OCI-LY3 (cell line): ENCODE measurements around the gene L3HYPDH.

Source experiments
- CTCF ChIP-seq: fragments of 200-600, 300-600 bp; sonication (generic); IDR thresholded peaks from 2 replicates; pipeline ENCODE4 v1.5.1; 2014; ENCODE audit warnings: antibody characterized with exemption, low read length, low read depth
- EZH2phosphoT487 ChIP-seq: fragments of 200-600 bp; shearing (Covaris generic); IDR thresholded peaks from 2 replicates; pipeline ENCODE4 v1.6.1; 2018; ENCODE audit warnings: antibody characterized with exemption, mixed run types, low read depth

GRCh38 chr14:59424341-59425071, 59.7 kb downstream of the L3HYPDH start:
- TF ChIP-seq CTCF (no peak), EZH2phosphoT487 (no peak)
